Measurements from ENCODE around the gene DOCK9. TPM values are rescaled to one million over a fixed set of nuclear protein-coding genes. Genes with fewer than 3 reads are reported as not detected.

The DOCK9 gene
- total RNA-seq, 1 experiment from 2014 or later, result 30.5 TPM

DNA sequence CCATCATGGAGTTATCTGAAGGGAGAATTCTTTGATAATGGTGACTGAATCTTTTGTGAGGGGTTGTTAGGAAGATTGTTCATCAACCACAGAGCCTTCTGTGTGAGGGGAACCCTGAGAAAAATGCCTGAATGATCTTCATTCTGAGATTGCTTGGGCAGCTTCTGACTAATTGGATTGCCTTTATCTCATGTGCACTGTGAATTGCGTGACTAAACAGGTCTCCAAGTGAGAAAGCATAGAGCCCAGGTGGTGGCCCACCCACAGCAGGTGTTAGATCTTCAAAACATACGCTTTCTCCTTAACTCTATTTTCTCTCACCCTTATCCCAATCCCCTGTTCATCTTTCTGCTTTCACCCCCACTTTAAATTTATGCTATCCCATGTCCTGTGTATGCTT is 58.3 kb downstream of the DOCK9 start:
- H3K27me3 ChIP-seq (ENCODE audit: control insufficient read depth, insufficient read depth, low read length), result no peaks in the 10 kb centered on the region
- H3K4me3 ChIP-seq (ENCODE audit: low read depth in 2 of 2, low read length in 2 of 2), result no peak overlapping the region
- H3K36me3 ChIP-seq (ENCODE audit: control insufficient read depth, insufficient read depth, low read length), result no peaks in the 10 kb centered on the region
- no TSS peak for BruUV-seq (replicated peaks)
- intact Hi-C loops (cut with micrococcal nuclease; ENCODE audit: unreplicated experiment), result no loop called here
- in situ Hi-C loops (cut with HindIII; ENCODE audit: low pct_unique_long_range_greater_than_20kb, low sequenced_read_pairs), result no loop called here
- no peaks in the 10 kb centered on the region for H3K9me3 ChIP-seq (ENCODE audit: control insufficient read depth, insufficient read depth, low read depth, low read length)
- H3K4me1 ChIP-seq (ENCODE audit: control insufficient read depth, insufficient read depth, low read length), result no peaks in the 10 kb centered on the region
- POLR2A ChIA-PET, result no interaction called here
- no peak overlapping the region for H3K27ac ChIP-seq (ENCODE audit: low read length)
- no peak for DNase-seq (ENCODE audit: low read depth, low spot score)
- no peak for TF ChIP-seq TCF7L2 (IDR thresholded peaks at IDR 0.05; ENCODE audit: low read depth, low read length)
- TF ChIP-seq, protein P1, sequence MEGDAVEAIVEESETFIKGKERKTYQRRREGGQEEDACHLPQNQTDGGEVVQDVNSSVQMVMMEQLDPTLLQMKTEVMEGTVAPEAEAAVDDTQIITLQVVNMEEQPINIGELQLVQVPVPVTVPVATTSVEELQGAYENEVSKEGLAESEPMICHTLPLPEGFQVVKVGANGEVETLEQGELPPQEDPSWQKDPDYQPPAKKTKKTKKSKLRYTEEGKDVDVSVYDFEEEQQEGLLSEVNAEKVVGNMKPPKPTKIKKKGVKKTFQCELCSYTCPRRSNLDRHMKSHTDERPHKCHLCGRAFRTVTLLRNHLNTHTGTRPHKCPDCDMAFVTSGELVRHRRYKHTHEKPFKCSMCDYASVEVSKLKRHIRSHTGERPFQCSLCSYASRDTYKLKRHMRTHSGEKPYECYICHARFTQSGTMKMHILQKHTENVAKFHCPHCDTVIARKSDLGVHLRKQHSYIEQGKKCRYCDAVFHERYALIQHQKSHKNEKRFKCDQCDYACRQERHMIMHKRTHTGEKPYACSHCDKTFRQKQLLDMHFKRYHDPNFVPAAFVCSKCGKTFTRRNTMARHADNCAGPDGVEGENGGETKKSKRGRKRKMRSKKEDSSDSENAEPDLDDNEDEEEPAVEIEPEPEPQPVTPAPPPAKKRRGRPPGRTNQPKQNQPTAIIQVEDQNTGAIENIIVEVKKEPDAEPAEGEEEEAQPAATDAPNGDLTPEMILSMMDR (IDR thresholded peaks at IDR 0.05), result no peak
- TF ChIP-seq, protein P2, sequence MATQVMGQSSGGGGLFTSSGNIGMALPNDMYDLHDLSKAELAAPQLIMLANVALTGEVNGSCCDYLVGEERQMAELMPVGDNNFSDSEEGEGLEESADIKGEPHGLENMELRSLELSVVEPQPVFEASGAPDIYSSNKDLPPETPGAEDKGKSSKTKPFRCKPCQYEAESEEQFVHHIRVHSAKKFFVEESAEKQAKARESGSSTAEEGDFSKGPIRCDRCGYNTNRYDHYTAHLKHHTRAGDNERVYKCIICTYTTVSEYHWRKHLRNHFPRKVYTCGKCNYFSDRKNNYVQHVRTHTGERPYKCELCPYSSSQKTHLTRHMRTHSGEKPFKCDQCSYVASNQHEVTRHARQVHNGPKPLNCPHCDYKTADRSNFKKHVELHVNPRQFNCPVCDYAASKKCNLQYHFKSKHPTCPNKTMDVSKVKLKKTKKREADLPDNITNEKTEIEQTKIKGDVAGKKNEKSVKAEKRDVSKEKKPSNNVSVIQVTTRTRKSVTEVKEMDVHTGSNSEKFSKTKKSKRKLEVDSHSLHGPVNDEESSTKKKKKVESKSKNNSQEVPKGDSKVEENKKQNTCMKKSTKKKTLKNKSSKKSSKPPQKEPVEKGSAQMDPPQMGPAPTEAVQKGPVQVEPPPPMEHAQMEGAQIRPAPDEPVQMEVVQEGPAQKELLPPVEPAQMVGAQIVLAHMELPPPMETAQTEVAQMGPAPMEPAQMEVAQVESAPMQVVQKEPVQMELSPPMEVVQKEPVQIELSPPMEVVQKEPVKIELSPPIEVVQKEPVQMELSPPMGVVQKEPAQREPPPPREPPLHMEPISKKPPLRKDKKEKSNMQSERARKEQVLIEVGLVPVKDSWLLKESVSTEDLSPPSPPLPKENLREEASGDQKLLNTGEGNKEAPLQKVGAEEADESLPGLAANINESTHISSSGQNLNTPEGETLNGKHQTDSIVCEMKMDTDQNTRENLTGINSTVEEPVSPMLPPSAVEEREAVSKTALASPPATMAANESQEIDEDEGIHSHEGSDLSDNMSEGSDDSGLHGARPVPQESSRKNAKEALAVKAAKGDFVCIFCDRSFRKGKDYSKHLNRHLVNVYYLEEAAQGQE (IDR thresholded peaks at IDR 0.05; ENCODE audit: insufficient read depth in 1 of 2, low read depth in 2 of 2, low read length in 1 of 2), result no peak
- no peak for TF ChIP-seq SIN3A (IDR thresholded peaks at IDR 0.05; ENCODE audit: borderline replicate concordance, insufficient read depth, low read depth, low read length)
- TF ChIP-seq POLR2AphosphoS5 (IDR thresholded peaks at IDR 0.05; ENCODE audit: low read depth, low read length), result no peak
- ATAC-seq, result no peak
- CTCF ChIA-PET, result no interaction called here

DNA sequence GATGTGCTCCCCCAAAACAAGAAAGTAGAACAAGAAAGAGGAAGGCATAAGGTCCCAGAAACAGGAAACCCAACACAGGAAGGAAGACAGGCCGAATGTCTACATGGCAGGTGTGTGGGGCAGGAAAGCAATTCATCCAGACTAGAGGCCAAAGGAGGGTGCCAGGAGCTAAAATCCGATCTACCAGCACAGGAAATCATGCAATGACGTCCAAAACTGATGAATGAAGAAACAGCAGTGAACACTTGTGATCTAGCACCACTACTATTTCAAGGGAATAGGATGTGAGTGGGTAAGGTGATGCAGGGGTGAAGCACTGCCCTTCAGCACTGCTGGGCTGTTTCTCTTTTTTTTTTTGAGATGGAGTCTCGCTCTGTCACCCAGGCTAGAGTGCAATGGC is 59.1 kb downstream of the DOCK9 start:
- H3K4me1 ChIP-seq (ENCODE audit: control insufficient read depth, insufficient read depth, low read length), result no peaks in the 10 kb centered on the region
- BruUV-seq (replicated peaks), result no TSS peak
- TF ChIP-seq SIN3A (IDR thresholded peaks at IDR 0.05; ENCODE audit: borderline replicate concordance, insufficient read depth, low read depth, low read length) (no peak), POLR2AphosphoS5 (IDR thresholded peaks at IDR 0.05; ENCODE audit: low read depth, low read length) (no peak), TCF7L2 (IDR thresholded peaks at IDR 0.05; ENCODE audit: low read depth, low read length) (no peak)
- TF ChIP-seq, protein P1 (IDR thresholded peaks at IDR 0.05), result no peak
- TF ChIP-seq, protein P2 (IDR thresholded peaks at IDR 0.05; ENCODE audit: insufficient read depth in 1 of 2, low read depth in 2 of 2, low read length in 1 of 2), result no peak

More for the DNA sequence above, 59.1 kb downstream of the DOCK9 start:
- no peak for ATAC-seq
- in situ Hi-C loops (cut with HindIII; ENCODE audit: low pct_unique_long_range_greater_than_20kb, low sequenced_read_pairs), result no loop called here
- intact Hi-C loops (cut with micrococcal nuclease; ENCODE audit: unreplicated experiment), result no loop called here
- no peak for DNase-seq (ENCODE audit: low read depth, low spot score)
- Histone ChIP-seq H3K4me3 (ENCODE audit: low read depth in 2 of 2, low read length in 2 of 2) (no peak overlapping the region), H3K27ac (ENCODE audit: low read length) (no peak overlapping the region), H3K27me3 (ENCODE audit: control insufficient read depth, insufficient read depth, low read length) (no peaks in the 10 kb centered on the region), H3K9me3 (ENCODE audit: control insufficient read depth, insufficient read depth, low read depth, low read length) (no peaks in the 10 kb centered on the region), H3K36me3 (ENCODE audit: control insufficient read depth, insufficient read depth, low read length) (no peaks in the 10 kb centered on the region)
- ChIA-PET CTCF (no interaction called here), POLR2A (no interaction called here)

Measured in Panc1 (cell line).